RWPE1 (cell line): ENCODE results near the gene TMEM231.

Experiments
- CTCF ChIA-PET: fragments of 350-600 bp; sonication (Branson Sonifier 250); formaldehyde crosslinking; extraction: SDS; loops from one replicate; lab custom pipeline; 2021; lab: Yijun Ruan, JAX
- POLR2A ChIA-PET: fragments of 400-600 bp; formaldehyde crosslinking; extraction: SDS; loops from one replicate; lab custom pipeline; 2020; ENCODE audit warnings: antibody characterized with exemption; ENCODE audit not compliant: low non-redundant PET; lab: Yijun Ruan, JAX
- DNase-seq: peaks from one replicate; pipeline ENCODE4 v3.0.0; 2012; ENCODE audit warnings: low spot score
- H3K27ac ChIP-seq: fragments of 450-650 bp; 2 replicates; pipeline ENCODE4 v1.5.1; 2017
- TF ChIP-seq, protein P1 (sequence below): fragments of 450-650 bp; conservative IDR thresholded peaks from 2 replicates; pipeline ENCODE4 v1.5.1; 2017; ENCODE audit warnings: low read depth, mild to moderate bottlenecking

Gene TMEM231

GRCh38 chr16:75494184-75494583 lies 61.9 kb downstream of the TMEM231 start:
- no peak for DNase-seq
- TF ChIP-seq, protein P1, sequence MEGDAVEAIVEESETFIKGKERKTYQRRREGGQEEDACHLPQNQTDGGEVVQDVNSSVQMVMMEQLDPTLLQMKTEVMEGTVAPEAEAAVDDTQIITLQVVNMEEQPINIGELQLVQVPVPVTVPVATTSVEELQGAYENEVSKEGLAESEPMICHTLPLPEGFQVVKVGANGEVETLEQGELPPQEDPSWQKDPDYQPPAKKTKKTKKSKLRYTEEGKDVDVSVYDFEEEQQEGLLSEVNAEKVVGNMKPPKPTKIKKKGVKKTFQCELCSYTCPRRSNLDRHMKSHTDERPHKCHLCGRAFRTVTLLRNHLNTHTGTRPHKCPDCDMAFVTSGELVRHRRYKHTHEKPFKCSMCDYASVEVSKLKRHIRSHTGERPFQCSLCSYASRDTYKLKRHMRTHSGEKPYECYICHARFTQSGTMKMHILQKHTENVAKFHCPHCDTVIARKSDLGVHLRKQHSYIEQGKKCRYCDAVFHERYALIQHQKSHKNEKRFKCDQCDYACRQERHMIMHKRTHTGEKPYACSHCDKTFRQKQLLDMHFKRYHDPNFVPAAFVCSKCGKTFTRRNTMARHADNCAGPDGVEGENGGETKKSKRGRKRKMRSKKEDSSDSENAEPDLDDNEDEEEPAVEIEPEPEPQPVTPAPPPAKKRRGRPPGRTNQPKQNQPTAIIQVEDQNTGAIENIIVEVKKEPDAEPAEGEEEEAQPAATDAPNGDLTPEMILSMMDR = no peak
- H3K27ac ChIP-seq = no peak overlapping the region
- ChIA-PET CTCF (interaction anchor here (0.8 to 2.1 kb wide), 3 partner anchors 23 to 40 kb away, joined by 3 to 9 read pairs (median 8); no protein-coding TSS in a partner anchor), POLR2A (no interaction called here)

GRCh38 chr16:75491876-75492275 lies 64.2 kb downstream of the TMEM231 start:
- POLR2A ChIA-PET = interaction anchor here (0.6 kb wide), 1 partner anchor 1068 kb away, joined by 5 read pairs; no protein-coding TSS in a partner anchor
- CTCF ChIA-PET = interaction anchor here (0.7 to 1.3 kb wide), 4 partner anchors 21 to 186 kb away, joined by 3 to 5 read pairs (median 4); partner anchors contain the start of gene TMEM170A
- peak overlapping the region; percentile 17; the same call in 1 of the 2 replicates for H3K27ac ChIP-seq
- DNase-seq = peak; percentile 43
- TF ChIP-seq, protein P1 = no peak; the same call in 1 of the 2 replicates

DNA sequence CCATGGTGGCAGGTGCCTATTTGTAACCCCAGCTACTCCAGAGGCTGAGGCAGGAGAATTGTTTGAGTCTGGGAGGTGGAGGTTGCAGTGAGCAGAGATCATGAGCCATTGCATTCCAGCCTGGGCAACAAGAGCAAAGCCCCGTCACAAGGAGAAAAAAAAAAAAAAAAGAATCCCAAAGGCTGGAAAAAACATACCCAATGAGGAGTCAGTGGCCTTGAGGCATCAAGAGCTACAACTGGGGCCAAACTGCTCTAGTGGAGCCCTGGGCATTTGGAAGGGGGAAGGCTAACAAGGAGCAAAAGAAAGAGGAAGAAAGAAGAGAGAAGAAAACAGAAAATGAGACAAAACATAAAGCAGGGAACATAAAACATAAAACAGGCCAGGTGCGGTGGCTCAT lies 67.7 kb downstream of the TMEM231 start:
- H3K27ac ChIP-seq = no peak overlapping the region
- POLR2A ChIA-PET = interaction anchor here (0.7 kb wide), 1 partner anchor 331 kb away, joined by 4 read pairs; no protein-coding TSS in a partner anchor
- TF ChIP-seq, protein P1 = no peak
- no peak for DNase-seq
- CTCF ChIA-PET = interaction anchor here (0.6 kb wide), 1 partner anchor 307 kb away, joined by 6 read pairs; no protein-coding TSS in a partner anchor
